Hepatocyte (in vitro differentiated cells): ENCODE data around the gene OR2J1. TPM values are rescaled to one million over a fixed set of nuclear protein-coding genes. Genes with fewer than 3 reads are reported as not detected.

Experiments used
- DNase-seq: peaks from one replicate; pipeline ENCODE4 v3.0.0-alpha.2; 2016; ENCODE audit warnings: low spot score
- H2AFZ ChIP-seq: fragments of 200-600 bp; sonication (generic); 2 replicates; pipeline ENCODE4 v1.6.0; 2016; ENCODE audit warnings: antibody characterized with exemption, mild to moderate bottlenecking
- H3K27ac ChIP-seq: fragments of 200-600 bp; sonication (generic); 2 replicates; pipeline ENCODE4 v1.5.1; 2016; ENCODE audit warnings: mild to moderate bottlenecking
- H3K27me3 ChIP-seq: fragments of 200-600 bp; sonication (generic); 2 replicates; pipeline ENCODE4 v1.6.1; 2016
- H3K36me3 ChIP-seq: fragments of 200-600 bp; sonication (generic); replicated peaks from 2 replicates; pipeline ENCODE4 v1.5.1; 2016; ENCODE audit warnings: low read depth; ENCODE audit not compliant: insufficient read depth
- H3K4me1 ChIP-seq: fragments of 200-600 bp; sonication (generic); 2 replicates; pipeline ENCODE4 v1.5.1; 2016; ENCODE audit warnings: mild to moderate bottlenecking, moderate library complexity; ENCODE audit not compliant: insufficient read depth
- H3K4me2 ChIP-seq: fragments of 200-600 bp; sonication (generic); 2 replicates; pipeline ENCODE4 v1.6.0; 2016
- H3K4me3 ChIP-seq: fragments of 200-600 bp; sonication (generic); 2 replicates; pipeline ENCODE4 v1.5.1; 2016; ENCODE audit warnings: mild to moderate bottlenecking
- H3K79me2 ChIP-seq: fragments of 200-600 bp; sonication (generic); 2 replicates; pipeline ENCODE4 v1.6.0; 2017; ENCODE audit warnings: mild to moderate bottlenecking
- H3K9me2 ChIP-seq: fragments of 200-600 bp; sonication (generic); replicated peaks from 2 replicates; pipeline ENCODE4 v1.6.0; 2017; ENCODE audit warnings: mild to moderate bottlenecking; ENCODE audit not compliant: insufficient read depth
- H3K9me3 ChIP-seq: fragments of 200-600 bp; sonication (generic); 2 replicates; pipeline ENCODE4 v1.5.1; 2016; ENCODE audit warnings: low read depth, mild to moderate bottlenecking
- H4K20me1 ChIP-seq: fragments of 200-600 bp; sonication (generic); 2 replicates; pipeline ENCODE4 v1.6.0; 2016; ENCODE audit warnings: mild to moderate bottlenecking; ENCODE audit not compliant: insufficient read depth, poor library complexity, severe bottlenecking
- EZH2 ChIP-seq: fragments of 200-600 bp; sonication (generic); IDR thresholded peaks from 2 replicates; pipeline ENCODE4 v1.6.1; 2016; ENCODE audit warnings: antibody characterized with exemption, mild to moderate bottlenecking, borderline replicate concordance
- EZH2phosphoT487 ChIP-seq: fragments of 200-600 bp; sonication (generic); IDR thresholded peaks from one replicate; pipeline ENCODE4 v1.6.1; 2018; ENCODE audit warnings: antibody characterized with exemption, mild to moderate bottlenecking, low read depth, moderate library complexity; ENCODE audit not compliant: unreplicated experiment, severe bottlenecking
- WGBS: methylation state at CpG from one replicate; pipeline ENCODE4 v1.1.6; 2016; ENCODE audit warnings: low lambda C conversion rate; ENCODE audit errors: missing lambda C conversion rate; 5-methylcytosine and 5-hydroxymethylcytosine counted together
- polyA plus RNA-seq: library from polyadenylated mRNA; unstranded; fragments of >200 nt; fragmentation: Nextera tagmentation; extraction: Ambion mirVana; gene quantifications from 2 replicates; pipeline ENCODE4 v1.2.1, GENCODE V29; 2016
- total RNA-seq: library from RNA; depleted of rRNA; stranded (reverse); fragments of >200 nt; gene quantifications from 2 replicates; pipeline ENCODE4 v1.2.3, GENCODE V29; 2014
- TF ChIP-seq, protein P1 (sequence below): fragments of 200-600 bp; sonication (generic); IDR thresholded peaks from 2 replicates; pipeline ENCODE4 v1.5.1; 2016; ENCODE audit warnings: antibody characterized with exemption, mild to moderate bottlenecking; ENCODE audit not compliant: poor library complexity

The OR2J1 gene
- total and polyA plus RNA-seq, 2 experiments from 2014 or later, result not detected

DNA sequence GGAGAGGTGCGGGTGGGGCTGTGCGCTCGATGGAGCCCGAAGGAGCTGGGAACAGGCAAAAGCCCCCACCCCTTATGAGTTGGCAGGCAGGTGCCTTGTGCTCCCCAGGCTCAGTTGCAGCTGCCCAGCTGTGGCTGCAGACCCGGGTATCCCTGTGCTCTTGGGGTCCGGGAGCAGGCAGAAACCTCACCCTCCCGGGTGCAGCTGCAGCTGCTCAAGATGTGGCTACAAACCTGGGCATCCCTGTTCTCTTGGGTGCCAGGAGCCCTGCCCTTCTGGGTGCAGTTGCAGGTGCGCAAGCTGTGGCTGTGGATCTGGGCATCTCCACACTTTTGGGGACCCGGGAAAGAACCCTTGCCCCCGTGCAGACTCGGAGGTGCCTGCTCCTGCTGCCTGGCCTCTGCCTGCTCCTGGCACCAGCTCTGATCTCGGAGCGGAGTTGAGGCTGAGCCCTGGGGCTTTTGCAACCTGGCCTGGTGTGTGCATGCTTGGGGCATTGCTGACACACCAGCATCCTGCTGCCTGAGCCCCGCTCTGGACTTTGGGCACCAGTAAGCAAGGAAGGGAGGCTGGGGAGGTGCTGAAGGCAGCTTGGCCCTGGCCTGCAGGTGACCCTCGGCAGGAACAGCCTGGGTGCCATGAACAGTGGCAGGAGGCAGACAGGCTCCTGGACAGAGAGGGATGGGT lies 30.2 kb downstream of the OR2J1 start:
- peaks cover 4% of the 10 kb centered on the region for H3K27me3 ChIP-seq

DNA sequence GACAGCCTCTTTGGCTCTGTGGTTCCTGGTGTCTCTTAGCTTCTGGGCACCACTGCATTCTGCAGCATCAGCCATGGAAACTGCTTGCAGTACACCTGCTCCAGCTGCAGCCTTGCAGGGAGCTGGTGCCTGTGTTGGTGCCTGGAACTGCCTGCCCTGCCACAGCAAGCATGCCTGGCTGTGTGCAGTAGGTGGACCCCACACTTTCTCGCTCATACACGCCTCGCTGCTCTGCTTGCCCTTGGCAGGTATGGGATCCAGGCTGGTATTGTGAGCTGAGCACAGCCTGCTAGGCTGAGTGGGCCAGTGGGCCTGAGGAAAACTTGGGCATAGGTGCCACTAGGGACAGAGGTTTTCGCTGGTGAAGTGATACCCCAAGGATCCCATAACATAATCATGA lies 31.4 kb downstream of the OR2J1 start:
- Histone ChIP-seq H3K27me3 (peaks cover 4% of the 10 kb centered on the region), H2AFZ (no peak overlapping the region), H4K20me1 (no peaks in the 10 kb centered on the region), H3K4me2 (no peak overlapping the region), H3K27ac (no peak overlapping the region), H3K9me3 (no peaks in the 10 kb centered on the region), H3K4me3 (no peak overlapping the region), H3K79me2 (no peaks in the 10 kb centered on the region), H3K4me1 (no peaks in the 10 kb centered on the region), H3K9me2 (no peaks in the 10 kb centered on the region), H3K36me3 (no peaks in the 10 kb centered on the region)
- WGBS, result 93% methylated on average over 4 of the region's 4 CpGs
- DNase-seq, result no peak
- TF ChIP-seq, protein P1, sequence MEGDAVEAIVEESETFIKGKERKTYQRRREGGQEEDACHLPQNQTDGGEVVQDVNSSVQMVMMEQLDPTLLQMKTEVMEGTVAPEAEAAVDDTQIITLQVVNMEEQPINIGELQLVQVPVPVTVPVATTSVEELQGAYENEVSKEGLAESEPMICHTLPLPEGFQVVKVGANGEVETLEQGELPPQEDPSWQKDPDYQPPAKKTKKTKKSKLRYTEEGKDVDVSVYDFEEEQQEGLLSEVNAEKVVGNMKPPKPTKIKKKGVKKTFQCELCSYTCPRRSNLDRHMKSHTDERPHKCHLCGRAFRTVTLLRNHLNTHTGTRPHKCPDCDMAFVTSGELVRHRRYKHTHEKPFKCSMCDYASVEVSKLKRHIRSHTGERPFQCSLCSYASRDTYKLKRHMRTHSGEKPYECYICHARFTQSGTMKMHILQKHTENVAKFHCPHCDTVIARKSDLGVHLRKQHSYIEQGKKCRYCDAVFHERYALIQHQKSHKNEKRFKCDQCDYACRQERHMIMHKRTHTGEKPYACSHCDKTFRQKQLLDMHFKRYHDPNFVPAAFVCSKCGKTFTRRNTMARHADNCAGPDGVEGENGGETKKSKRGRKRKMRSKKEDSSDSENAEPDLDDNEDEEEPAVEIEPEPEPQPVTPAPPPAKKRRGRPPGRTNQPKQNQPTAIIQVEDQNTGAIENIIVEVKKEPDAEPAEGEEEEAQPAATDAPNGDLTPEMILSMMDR, result no peak
- TF ChIP-seq EZH2, result no peak
- TF ChIP-seq EZH2phosphoT487, result no peak

More for the DNA sequence above, 30.2 kb downstream of the OR2J1 start:
- Histone ChIP-seq H2AFZ (no peak overlapping the region), H3K9me2 (no peaks in the 10 kb centered on the region), H3K79me2 (no peaks in the 10 kb centered on the region), H3K27ac (no peak overlapping the region), H3K4me2 (no peak overlapping the region), H3K36me3 (no peaks in the 10 kb centered on the region), H4K20me1 (no peaks in the 10 kb centered on the region), H3K4me1 (no peaks in the 10 kb centered on the region), H3K4me3 (no peak overlapping the region), H3K9me3 (no peaks in the 10 kb centered on the region)
- TF ChIP-seq, protein P1, result no peak
- TF ChIP-seq EZH2, result no peak
- TF ChIP-seq EZH2phosphoT487, result no peak
- 78% methylated on average over 15 of the region's 15 CpGs for WGBS
- DNase-seq, result no peak

DNA sequence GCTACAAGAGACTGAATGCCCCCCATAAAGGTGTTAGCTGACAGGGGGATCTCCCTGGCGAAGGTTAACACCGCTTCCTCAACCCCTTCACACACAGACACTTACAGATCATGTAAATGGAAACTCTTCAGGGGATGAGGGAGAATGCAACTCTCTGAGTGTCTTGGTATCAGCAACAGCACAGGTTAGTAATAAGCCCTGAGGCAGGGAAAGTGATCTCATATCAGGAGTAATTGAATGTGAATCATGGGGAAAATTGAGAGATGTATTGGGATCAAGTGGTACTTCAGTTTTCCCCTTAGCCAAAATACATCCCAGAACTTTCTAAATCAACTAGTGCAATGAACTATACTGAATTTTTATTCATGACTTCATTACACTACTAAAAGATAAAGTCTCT lies 32.4 kb downstream of the OR2J1 start:
- H3K27ac ChIP-seq, result no peak overlapping the region
- H3K36me3 ChIP-seq, result no peaks in the 10 kb centered on the region
- no peak for DNase-seq
- no peak overlapping the region for H3K4me3 ChIP-seq
- no peaks in the 10 kb centered on the region for H3K4me1 ChIP-seq
- H3K4me2 ChIP-seq, result no peak overlapping the region
- no peaks in the 10 kb centered on the region for H4K20me1 ChIP-seq
- H3K27me3 ChIP-seq, result peaks cover 4% of the 10 kb centered on the region
- H3K79me2 ChIP-seq, result no peaks in the 10 kb centered on the region
- H2AFZ ChIP-seq, result no peak overlapping the region
- TF ChIP-seq, protein P1, result no peak
- TF ChIP-seq EZH2phosphoT487 (no peak), EZH2 (no peak)
- no peaks in the 10 kb centered on the region for H3K9me2 ChIP-seq
- no peaks in the 10 kb centered on the region for H3K9me3 ChIP-seq
- 76% methylated on average over 2 of the region's 2 CpGs for WGBS
